BJ (cell line): Measurements from ENCODE around the gene TMEM250. TPM values are rescaled to one million over a fixed set of nuclear protein-coding genes. Genes with fewer than 3 reads are reported as not detected.
A peak's percentile ranks its signal among the peaks of the same experiment; 100 is the strongest.

Source experiments
- CTCF ChIA-PET: fragments of 350-600 bp; formaldehyde crosslinking; extraction: SDS; loops from one replicate; lab custom pipeline; 2021; ENCODE audit warnings: antibody characterized with exemption, inconsistent platforms; lab: Yijun Ruan, JAX
- POLR2A ChIA-PET: fragments of 300-600 bp; sonication (Branson Sonifier 250); formaldehyde crosslinking; extraction: SDS; loops from one replicate; lab custom pipeline; 2021; ENCODE audit warnings: antibody characterized with exemption; lab: Charles Lee
- DNase-seq: peaks from one replicate; pipeline ENCODE4 v3.0.0-alpha.2; 2011; ENCODE audit warnings: low read depth
- H3K27me3 ChIP-seq: 2 replicates; pipeline ENCODE4 v1.6.0; 2011; ENCODE audit warnings: low read length; ENCODE audit not compliant: control insufficient read depth, insufficient read depth
- H3K36me3 ChIP-seq: 2 replicates; pipeline ENCODE4 v1.5.1; 2011; ENCODE audit warnings: low read length; ENCODE audit not compliant: control insufficient read depth, insufficient read depth
- H3K4me3 ChIP-seq: 2 replicates; pipeline ENCODE4 v1.5.1; 2011; ENCODE audit warnings: low read depth, mild to moderate bottlenecking, control low read depth, low read length
- polyA plus RNA-seq: library from polyadenylated mRNA; depleted of rRNA; stranded (reverse); fragments of >200 nt; gene quantifications from 2 replicates; pipeline ENCODE4 v1.2.3, GENCODE V29; 2011
- TF ChIP-seq, protein P1 (sequence below): IDR thresholded peaks from 2 replicates; pipeline ENCODE4 v1.5.1; 2011; ENCODE audit warnings: low read depth, mild to moderate bottlenecking, control low read depth, inconsistent platforms, low read length, moderate library complexity; ENCODE audit not compliant: insufficient read depth

Gene TMEM250
- polyA plus RNA-seq, 1 experiment, result 20.7 TPM

- ChIA-PET POLR2A (interaction anchor here (0.8 kb wide), 1 partner anchor 23 kb away, joined by 4 read pairs; no protein-coding TSS in a partner anchor), CTCF (interaction anchor here (1.0 to 2.0 kb wide), 4 partner anchors 22 to 320 kb away, joined by 3 to 9 read pairs (median 6); partner anchors contain the start of gene NACC2)
- H3K36me3 ChIP-seq, result peaks cover 14% of the 10 kb centered on the region
- H3K27me3 ChIP-seq, result no peaks in the 10 kb centered on the region
- DNase-seq, result no peak
- TF ChIP-seq, protein P1, sequence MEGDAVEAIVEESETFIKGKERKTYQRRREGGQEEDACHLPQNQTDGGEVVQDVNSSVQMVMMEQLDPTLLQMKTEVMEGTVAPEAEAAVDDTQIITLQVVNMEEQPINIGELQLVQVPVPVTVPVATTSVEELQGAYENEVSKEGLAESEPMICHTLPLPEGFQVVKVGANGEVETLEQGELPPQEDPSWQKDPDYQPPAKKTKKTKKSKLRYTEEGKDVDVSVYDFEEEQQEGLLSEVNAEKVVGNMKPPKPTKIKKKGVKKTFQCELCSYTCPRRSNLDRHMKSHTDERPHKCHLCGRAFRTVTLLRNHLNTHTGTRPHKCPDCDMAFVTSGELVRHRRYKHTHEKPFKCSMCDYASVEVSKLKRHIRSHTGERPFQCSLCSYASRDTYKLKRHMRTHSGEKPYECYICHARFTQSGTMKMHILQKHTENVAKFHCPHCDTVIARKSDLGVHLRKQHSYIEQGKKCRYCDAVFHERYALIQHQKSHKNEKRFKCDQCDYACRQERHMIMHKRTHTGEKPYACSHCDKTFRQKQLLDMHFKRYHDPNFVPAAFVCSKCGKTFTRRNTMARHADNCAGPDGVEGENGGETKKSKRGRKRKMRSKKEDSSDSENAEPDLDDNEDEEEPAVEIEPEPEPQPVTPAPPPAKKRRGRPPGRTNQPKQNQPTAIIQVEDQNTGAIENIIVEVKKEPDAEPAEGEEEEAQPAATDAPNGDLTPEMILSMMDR, result no peak
- peak overlapping the region; percentile 60 for H3K4me3 ChIP-seq
These were observed 1.3 kb downstream of the TMEM250 start for GRCh38 chr9:136117291-136117915.

DNA sequence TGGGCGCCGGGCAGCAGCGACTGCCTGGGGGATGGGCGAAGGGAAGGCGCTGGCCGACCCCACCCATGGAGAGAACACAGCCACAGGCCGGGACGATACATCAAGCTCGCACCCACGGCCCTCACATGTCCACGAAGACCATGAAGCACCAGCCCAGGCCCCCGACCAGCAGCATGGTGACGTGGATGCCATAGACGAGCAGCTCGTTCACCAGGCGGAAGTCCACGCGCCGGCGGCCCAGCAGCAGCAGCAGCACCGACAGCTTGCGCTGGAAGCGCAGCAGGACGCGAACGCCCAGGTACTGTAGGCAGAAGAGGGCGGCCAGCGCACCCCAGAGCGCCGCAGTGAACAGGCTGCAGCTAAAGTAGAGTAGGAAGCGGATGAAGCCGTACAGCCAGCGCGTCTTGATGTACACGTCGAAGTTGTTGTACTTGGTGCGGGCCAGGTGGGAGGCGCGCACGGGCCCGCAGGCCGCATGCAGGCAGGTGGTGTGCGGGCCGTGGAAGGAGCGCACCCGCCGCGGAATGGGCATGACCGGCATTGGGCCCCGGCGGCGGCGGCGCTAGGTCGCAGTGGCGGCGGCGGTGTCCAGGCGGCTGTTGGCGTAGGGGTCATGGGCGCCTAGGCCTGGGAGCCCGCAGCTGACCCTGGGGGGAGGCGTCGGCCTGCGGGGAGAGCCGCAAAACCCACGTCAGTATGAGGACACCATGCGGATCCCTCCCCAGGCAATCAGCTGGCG, 2.1 kb downstream of the TMEM250 start:
- ChIA-PET CTCF (interaction anchor here (2.0 kb wide), 1 partner anchor 149 kb away, joined by 9 read pairs; no protein-coding TSS in a partner anchor), POLR2A (no interaction called here)
- H3K4me3 ChIP-seq, result no peak overlapping the region
- peaks cover 14% of the 10 kb centered on the region for H3K36me3 ChIP-seq
- DNase-seq, result no peak
- H3K27me3 ChIP-seq, result no peaks in the 10 kb centered on the region
- TF ChIP-seq, protein P1, result no peak

GRCh38 chr9:136115641-136116359, 2.9 kb downstream of the TMEM250 start:
- H3K4me3 ChIP-seq, result no peak overlapping the region
- no peak for DNase-seq
- POLR2A ChIA-PET, result no interaction called here
- no peaks in the 10 kb centered on the region for H3K27me3 ChIP-seq
- TF ChIP-seq, protein P1, result no peak
- H3K36me3 ChIP-seq, result peaks cover 14% of the 10 kb centered on the region
- CTCF ChIA-PET, result no interaction called here

DNA sequence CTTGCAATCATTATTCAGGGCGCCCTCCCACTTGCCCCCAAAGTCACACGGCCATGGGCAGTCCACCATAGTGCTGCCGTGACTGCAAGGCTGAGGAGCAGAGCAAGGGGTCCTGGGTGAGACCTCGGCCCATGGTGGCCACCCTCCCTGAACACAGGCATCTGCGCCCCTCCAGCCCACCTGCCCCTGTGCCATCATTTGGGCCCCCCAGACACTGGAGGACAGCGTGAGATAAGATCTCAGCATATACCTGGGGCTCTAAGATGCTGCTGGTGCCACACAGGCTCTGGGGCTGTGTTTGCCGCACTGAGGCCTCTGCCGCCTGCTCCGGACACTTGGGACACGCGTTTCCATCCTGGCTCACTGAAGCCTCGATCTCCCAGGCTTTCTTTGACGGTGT, 3.5 kb downstream of the TMEM250 start:
- H3K4me3 ChIP-seq, result no peak overlapping the region
- H3K27me3 ChIP-seq, result no peaks in the 10 kb centered on the region
- ChIA-PET POLR2A (no interaction called here), CTCF (no interaction called here)
- no peak for DNase-seq
- peaks cover 14% of the 10 kb centered on the region for H3K36me3 ChIP-seq
- TF ChIP-seq, protein P1, result no peak

- Histone ChIP-seq H3K4me3 (no peak overlapping the region), H3K27me3 (no peaks in the 10 kb centered on the region), H3K36me3 (peaks cover 14% of the 10 kb centered on the region)
- DNase-seq, result no peak
- TF ChIP-seq, protein P1, result no peak
- CTCF ChIA-PET, result no interaction called here
- POLR2A ChIA-PET, result no interaction called here
These were observed 4.1 kb downstream of the TMEM250 start for GRCh38 chr9:136114610-136115009.
